Measurements from ENCODE around the gene GOLGA7B. TPM values are rescaled to one million over a fixed set of nuclear protein-coding genes. Genes with fewer than 3 reads are reported as not detected.
"Not testable (repeated sequence)": the region's sequence is repeated elsewhere in the genome, so short reads cannot be mapped to it uniquely, and the experiment has no call there.

Gene GOLGA7B
- polyA plus RNA-seq, 1 donor, result 0.06 TPM

GRCh38 chr10:97831259-97831658, 18.4 kb upstream of the GOLGA7B start:
- DNase-seq (ENCODE audit: low read depth), result no peak

GRCh38 chr10:97836446-97836845, 13.2 kb upstream of the GOLGA7B start:
- no peak for DNase-seq (ENCODE audit: low read depth)

- DNase-seq (ENCODE audit: low read depth), result no peak
These were observed 11.6 kb upstream of the GOLGA7B start for GRCh38 chr10:97838091-97838490.

- not testable (repeated sequence) for DNase-seq (ENCODE audit: low read depth)
These were observed 8.5 kb upstream of the GOLGA7B start for GRCh38 chr10:97841166-97841565.

- not testable (repeated sequence) for DNase-seq (ENCODE audit: low read depth)
These were observed 7.5 kb upstream of the GOLGA7B start for GRCh38 chr10:97842114-97842513.

GRCh38 chr10:97842656-97843280, 6.9 kb upstream of the GOLGA7B start:
- no peak for DNase-seq (ENCODE audit: low read depth)

- DNase-seq (ENCODE audit: low read depth), result no peak
These were observed 6.4 kb upstream of the GOLGA7B start for GRCh38 chr10:97843281-97843671.

- DNase-seq (ENCODE audit: low read depth), result not testable (repeated sequence)
These were observed 5.7 kb upstream of the GOLGA7B start for GRCh38 chr10:97843972-97844371.

- DNase-seq (ENCODE audit: low read depth), result no peak
These were observed 5.0 kb upstream of the GOLGA7B start for GRCh38 chr10:97844678-97845077.

- no peak for DNase-seq (ENCODE audit: low read depth)
These were observed 448 bp upstream of the GOLGA7B start for GRCh38 chr10:97849103-97849686.

- no peak for DNase-seq (ENCODE audit: low read depth)
These were observed 803 bp downstream of the GOLGA7B start for GRCh38 chr10:97850446-97850845.

GRCh38 chr10:97851341-97852001, 1.8 kb downstream of the GOLGA7B start:
- DNase-seq (ENCODE audit: low read depth), result no peak

- no peak for DNase-seq (ENCODE audit: low read depth)
These were observed 2.6 kb downstream of the GOLGA7B start for GRCh38 chr10:97852277-97852676.

- DNase-seq (ENCODE audit: low read depth), result no peak
These were observed 3.3 kb downstream of the GOLGA7B start for GRCh38 chr10:97852840-97853405.

- no peak for DNase-seq (ENCODE audit: low read depth)
These were observed 5.1 kb downstream of the GOLGA7B start for GRCh38 chr10:97854743-97855142.

GRCh38 chr10:97858001-97858439, 8.4 kb downstream of the GOLGA7B start:
- no peak for DNase-seq (ENCODE audit: low read depth)

GRCh38 chr10:97861097-97861750, 11.6 kb downstream of the GOLGA7B start:
- DNase-seq (ENCODE audit: low read depth), result no peak

GRCh38 chr10:97861924-97862323, 12.3 kb downstream of the GOLGA7B start:
- no peak for DNase-seq (ENCODE audit: low read depth)

GRCh38 chr10:97863808-97864207, 14.2 kb downstream of the GOLGA7B start:
- no peak for DNase-seq (ENCODE audit: low read depth)

- DNase-seq (ENCODE audit: low read depth), result no peak
These were observed 15.8 kb downstream of the GOLGA7B start for GRCh38 chr10:97865488-97865887.

- DNase-seq (ENCODE audit: low read depth), result no peak
These were observed 17.0 kb downstream of the GOLGA7B start for GRCh38 chr10:97866524-97867219.

All from forelimb muscle (tissue), 1 donor.